CD14-positive monocyte (primary cell): ENCODE measurements around the gene SLC22A1. TPM values are rescaled to one million over a fixed set of nuclear protein-coding genes. Genes with fewer than 3 reads are reported as not detected.

Experiments
- DNase-seq, 3 donors: peaks; one replicate each; pipeline ENCODE4 v3.0.0-alpha.2; 2011 to 2022
- H2AFZ ChIP-seq: 2 replicates; pipeline ENCODE4 v1.6.0; 2012; ENCODE audit warnings: mild to moderate bottlenecking, low read depth, low read length, inconsistent platforms; ENCODE audit not compliant: insufficient read depth, poor library complexity, severe bottlenecking
- H3K27ac ChIP-seq, 2 donors: 1 replicate in 1 of 2; 2 replicates in 1 of 2; pipeline ENCODE4 v1.5.1; 2012 to 2013; ENCODE audit warnings: low read length in 2 of 2, control low read depth in 1 of 2, inconsistent platforms in 1 of 2, low read depth in 1 of 2, mild to moderate bottlenecking in 1 of 2
- H3K27me3 ChIP-seq, 2 donors: one replicate each; pipeline versions ENCODE4 v1.6.0 to v1.6.1; 2011 to 2013; ENCODE audit warnings: low read length in 2 of 2; ENCODE audit not compliant: control insufficient read depth in 2 of 2, insufficient read depth in 2 of 2
- H3K36me3 ChIP-seq, 2 donors: replicated peaks in 1 of 2; 1 replicate in 1 of 2; 2 replicates in 1 of 2; pipeline versions ENCODE4 v1.5.1 to v1.6.1; 2012 to 2013; ENCODE audit warnings: low read length in 2 of 2, control low read depth in 1 of 2, inconsistent platforms in 1 of 2, mild to moderate bottlenecking in 1 of 2; ENCODE audit not compliant: insufficient read depth in 2 of 2, control insufficient read depth in 1 of 2
- H3K4me1 ChIP-seq, 2 donors: 1 replicate in 1 of 2; 2 replicates in 1 of 2; pipeline versions ENCODE4 v1.5.1 to v1.6.1; 2012 to 2013; ENCODE audit warnings: low read length in 2 of 2, control low read depth in 1 of 2, inconsistent platforms in 1 of 2, mild to moderate bottlenecking in 1 of 2, moderate library complexity in 1 of 2; ENCODE audit not compliant: insufficient read depth in 2 of 2, control insufficient read depth in 1 of 2
- H3K4me2 ChIP-seq: replicated peaks from 2 replicates; pipeline ENCODE3; 2012; ENCODE audit warnings: low read length, moderate library complexity, mild to moderate bottlenecking; ENCODE audit not compliant: poor library complexity, severe bottlenecking; ENCODE audit errors: extremely low read depth
- H3K4me3 ChIP-seq, 3 experiments: fragments of 200-600 bp in 1 of 3; sonication (generic) in 1 of 3; replicated peaks in 1 of 3; 1 replicate in 2 of 3; 2 replicates in 1 of 3; pipeline ENCODE4 v1.5.1; 2011 to 2013; ENCODE audit warnings: low read length in 3 of 3, mild to moderate bottlenecking in 3 of 3, control low read depth in 2 of 3, low read depth in 2 of 3, inconsistent platforms in 1 of 3, moderate library complexity in 1 of 3
- H3K79me2 ChIP-seq: 2 replicates; pipeline ENCODE4 v1.6.0; 2012; ENCODE audit warnings: mild to moderate bottlenecking, control low read depth, inconsistent platforms, low read length, moderate library complexity; ENCODE audit not compliant: insufficient read depth
- H3K9ac ChIP-seq: 2 replicates; pipeline ENCODE4 v1.6.0; 2017; ENCODE audit warnings: low read length, mild to moderate bottlenecking; ENCODE audit not compliant: insufficient read depth, poor library complexity, severe bottlenecking
- H3K9me3 ChIP-seq, 2 donors: replicated peaks in 1 of 2; 1 replicate in 1 of 2; 2 replicates in 1 of 2; pipeline versions ENCODE4 v1.5.1 to v1.6.1; 2012 to 2013; ENCODE audit warnings: low read length in 2 of 2, control low read depth in 1 of 2; ENCODE audit not compliant: control insufficient read depth in 1 of 2, insufficient read depth in 1 of 2
- H4K20me1 ChIP-seq: 2 replicates; pipeline ENCODE4 v1.6.0; 2012; ENCODE audit warnings: mild to moderate bottlenecking, low read length, control low read depth, moderate library complexity; ENCODE audit not compliant: insufficient read depth
- H3K27ac Mint-ChIP-seq, 7 donors: one replicate each; pipeline ENCODE4 v1.8.0; 2020; ENCODE audit warnings: mild to moderate bottlenecking in 7 of 7, mixed read lengths in 7 of 7, moderate library complexity in 6 of 7, inconsistent platforms in 2 of 7
- H3K27me3 Mint-ChIP-seq, 3 donors: one replicate each; pipeline ENCODE4 v1.8.0; 2021 to 2022; ENCODE audit warnings: low read depth in 3 of 3, mild to moderate bottlenecking in 3 of 3, mixed read lengths in 3 of 3, moderate library complexity in 3 of 3, inconsistent platforms in 1 of 3
- H3K36me3 Mint-ChIP-seq, 2 donors: one replicate each; pipeline ENCODE4 v1.8.0; 2020; ENCODE audit warnings: mixed read lengths in 2 of 2, inconsistent platforms in 1 of 2, mild to moderate bottlenecking in 1 of 2
- H3K4me1 Mint-ChIP-seq: one replicate; pipeline ENCODE4 v1.8.0; 2020; ENCODE audit warnings: mild to moderate bottlenecking, mixed read lengths
- H3K4me3 Mint-ChIP-seq, 2 donors: one replicate each; pipeline ENCODE4 v1.8.0; 2020; ENCODE audit warnings: mild to moderate bottlenecking in 2 of 2, mixed read lengths in 2 of 2, moderate library complexity in 1 of 2
- H3K9me3 Mint-ChIP-seq, 7 donors: one replicate each; pipeline ENCODE4 v1.8.0; 2020 to 2022; ENCODE audit warnings: mixed read lengths in 7 of 7, mild to moderate bottlenecking in 6 of 7, moderate library complexity in 6 of 7, inconsistent platforms in 2 of 7
- CTCF ChIP-seq: fragments of 200-600 bp; IDR thresholded peaks from one replicate; pipeline ENCODE4 v1.8.0; 2022; ENCODE audit warnings: antibody characterized with exemption, mild to moderate bottlenecking
- WGBS: methylation state at CpG from one replicate; pipeline ENCODE4 v1.1.5; 2013; ENCODE audit warnings: missing lambda C conversion rate; ENCODE audit not compliant: insufficient coverage; 5-methylcytosine and 5-hydroxymethylcytosine counted together
- intact Hi-C, 2 donors: fragments of 100-400 bp; cut with micrococcal nuclease; formaldehyde crosslinking; loops; one replicate each; pipeline versions ENCODE4 v1.15.0 to v1.15.1; 2023
- polyA plus RNA-seq, 3 donors: library from polyadenylated mRNA; depleted of rRNA in 1 of 3; unstranded in 2 of 3; stranded (reverse) in 1 of 3; fragments of 300-500 nt in 2 of 3; fragments of >200 nt in 1 of 3; fragmentation: Illumina TruSeq in 2 of 3; gene quantifications; 1 replicate in 2 of 3; 2 replicates in 1 of 3; pipeline ENCODE4 v1.2.3, GENCODE V29; 2012 to 2021

Gene SLC22A1
- polyA plus RNA-seq, 3 donors, result 0.36 to 0.48 TPM; not detected in 1

GRCh38 chr6:160154471-160154870 is 32.9 kb downstream of the SLC22A1 start:
- no CpG with 5 or more reads among the region's 3 CpGs for WGBS
- H4K20me1 ChIP-seq, result no peaks in the 10 kb centered on the region
- no peak overlapping the region for H2AFZ ChIP-seq
- Mint-ChIP-seq H3K36me3 (no peaks in the 10 kb centered on the region), H3K9me3 (peaks cover 0 to 3% (median 2%) of the 10 kb centered on the region in 7 donors), H3K4me3 (no peak overlapping the region), H3K27me3 (peaks cover 1 to 6% (median 4%) of the 10 kb centered on the region in 3 donors), H3K27ac (no peak overlapping the region), H3K4me1 (no peaks in the 10 kb centered on the region)
- no peak for TF ChIP-seq CTCF
- H3K4me3 ChIP-seq, result no peak overlapping the region
- no peak overlapping the region for H3K27ac ChIP-seq
- intact Hi-C loops, result no loop called here
- no peak overlapping the region for H3K9ac ChIP-seq
- H3K36me3 ChIP-seq, result no peaks in the 10 kb centered on the region
- H3K9me3 ChIP-seq, result no peaks in the 10 kb centered on the region
- DNase-seq, result no peak
- H3K4me1 ChIP-seq, result no peaks in the 10 kb centered on the region
- H3K79me2 ChIP-seq, result no peaks in the 10 kb centered on the region
- no peak overlapping the region for H3K4me2 ChIP-seq
- H3K27me3 ChIP-seq, result peaks cover 0 to 1% of the 10 kb centered on the region in 2 donors

- no peaks in the 10 kb centered on the region for H4K20me1 ChIP-seq
- no peaks in the 10 kb centered on the region for H3K4me1 ChIP-seq
- no peaks in the 10 kb centered on the region for H3K36me3 ChIP-seq
- intact Hi-C loops, result no loop called here
- no peaks in the 10 kb centered on the region for H3K9me3 ChIP-seq
- Mint-ChIP-seq H3K4me1 (no peaks in the 10 kb centered on the region), H3K36me3 (no peaks in the 10 kb centered on the region), H3K27ac (no peak overlapping the region), H3K9me3 (peaks cover 0 to 3% (median under 1%) of the 10 kb centered on the region in 7 donors), H3K4me3 (no peak overlapping the region), H3K27me3 (peaks cover 5 to 6% (median 6%) of the 10 kb centered on the region in 3 donors)
- H3K27me3 ChIP-seq, result no peaks in the 10 kb centered on the region
- H2AFZ ChIP-seq, result no peak overlapping the region
- H3K27ac ChIP-seq, result no peak overlapping the region
- TF ChIP-seq CTCF, result no peak
- no peak overlapping the region for H3K4me3 ChIP-seq
- no peak for DNase-seq
- no peaks in the 10 kb centered on the region for H3K79me2 ChIP-seq
- no peak overlapping the region for H3K9ac ChIP-seq
- H3K4me2 ChIP-seq, result no peak overlapping the region
- WGBS, result no CpG with 5 or more reads among the region's 1 CpG
Measured at GRCh38 chr6:160156842-160157241, 35.2 kb downstream of the SLC22A1 start.
